OCI-LY7 (cell line): ENCODE results near the gene LRGUK.

ENCODE experiments used
- CTCF ChIP-seq: fragments of 200-600 bp; sonication (generic); conservative IDR thresholded peaks from 2 replicates; pipeline ENCODE4 v1.5.1; 2014; ENCODE audit warnings: mild to moderate bottlenecking, antibody characterized with exemption, low read length, moderate library complexity, mixed read lengths
- EZH2phosphoT487 ChIP-seq: fragments of 200-600 bp; sonication (generic); IDR thresholded peaks from 2 replicates; pipeline ENCODE4 v1.6.1; 2018; ENCODE audit warnings: low read depth, borderline replicate concordance, mild to moderate bottlenecking, mixed run types, antibody characterized with exemption, low read length, moderate library complexity, mixed read lengths

DNA sequence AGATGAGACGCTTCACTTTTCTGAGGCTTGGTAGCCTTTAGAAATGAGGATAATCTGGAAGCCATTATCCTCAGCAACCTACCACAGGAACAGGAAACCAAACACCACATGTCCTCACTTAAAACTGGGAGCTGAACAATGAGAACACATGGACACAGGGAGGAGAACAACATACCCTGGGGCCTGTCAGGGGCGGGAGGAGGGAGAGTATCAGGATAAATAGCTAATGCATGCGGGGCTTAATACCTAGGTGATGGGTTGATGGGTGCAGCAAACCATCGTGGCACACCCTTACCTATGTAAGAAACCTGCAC lies 48.9 kb downstream of the LRGUK start:
- TF ChIP-seq EZH2phosphoT487 = no peak
- no peak for TF ChIP-seq CTCF
